HFFc6 (cell line): ENCODE measurements around the gene MACROH2A1. TPM values are rescaled to one million over a fixed set of nuclear protein-coding genes. Genes with fewer than 3 reads are reported as not detected.

Experiments used
- DNase-seq: peaks from one replicate; pipeline ENCODE4 v3.0.0-alpha.2; 2018
- H3K27ac Mint-ChIP-seq: 2 replicates; pipeline ENCODE4 v1.8.0; 2020; ENCODE audit warnings: mild to moderate bottlenecking, mixed read lengths
- H3K27me3 Mint-ChIP-seq: 2 replicates; pipeline ENCODE4 v1.8.0; 2021; ENCODE audit warnings: mild to moderate bottlenecking, moderate library complexity, mixed read lengths; ENCODE audit not compliant: insufficient read depth
- H3K36me3 Mint-ChIP-seq: 2 replicates; pipeline ENCODE4 v1.8.0; 2021; ENCODE audit warnings: low read depth, mixed read lengths
- H3K4me1 Mint-ChIP-seq: 2 replicates; pipeline ENCODE4 v1.8.0; 2020; ENCODE audit warnings: low read depth, mixed read lengths
- H3K4me3 Mint-ChIP-seq: 2 replicates; pipeline ENCODE4 v1.8.0; 2020; ENCODE audit warnings: mild to moderate bottlenecking, moderate library complexity, mixed read lengths
- H3K9me3 Mint-ChIP-seq: 2 replicates; pipeline ENCODE4 v1.8.0; 2020; ENCODE audit warnings: mild to moderate bottlenecking, mixed read lengths
- total RNA-seq, 6 experiments: library from RNA; stranded (reverse); fragmentation: NEBNext Ultra II Directional; extraction: Animal tissue kit (Norgen Biotek cat#: 25700); gene quantifications; 2 replicates in 1 of 6; 3 replicates in 5 of 6; pipeline ENCODE4 v1.2.3, GENCODE V29; 2021
- TF ChIP-seq, protein P1 (sequence below): fragments of 200-600 bp; sonication (generic); IDR thresholded peaks from 2 replicates; pipeline ENCODE4 v1.5.0; 2021; ENCODE audit warnings: antibody characterized with exemption, mild to moderate bottlenecking

Gene MACROH2A1
- total RNA-seq, 6 experiments from 2014 or later = 116 to 144 (median 127) TPM

DNA sequence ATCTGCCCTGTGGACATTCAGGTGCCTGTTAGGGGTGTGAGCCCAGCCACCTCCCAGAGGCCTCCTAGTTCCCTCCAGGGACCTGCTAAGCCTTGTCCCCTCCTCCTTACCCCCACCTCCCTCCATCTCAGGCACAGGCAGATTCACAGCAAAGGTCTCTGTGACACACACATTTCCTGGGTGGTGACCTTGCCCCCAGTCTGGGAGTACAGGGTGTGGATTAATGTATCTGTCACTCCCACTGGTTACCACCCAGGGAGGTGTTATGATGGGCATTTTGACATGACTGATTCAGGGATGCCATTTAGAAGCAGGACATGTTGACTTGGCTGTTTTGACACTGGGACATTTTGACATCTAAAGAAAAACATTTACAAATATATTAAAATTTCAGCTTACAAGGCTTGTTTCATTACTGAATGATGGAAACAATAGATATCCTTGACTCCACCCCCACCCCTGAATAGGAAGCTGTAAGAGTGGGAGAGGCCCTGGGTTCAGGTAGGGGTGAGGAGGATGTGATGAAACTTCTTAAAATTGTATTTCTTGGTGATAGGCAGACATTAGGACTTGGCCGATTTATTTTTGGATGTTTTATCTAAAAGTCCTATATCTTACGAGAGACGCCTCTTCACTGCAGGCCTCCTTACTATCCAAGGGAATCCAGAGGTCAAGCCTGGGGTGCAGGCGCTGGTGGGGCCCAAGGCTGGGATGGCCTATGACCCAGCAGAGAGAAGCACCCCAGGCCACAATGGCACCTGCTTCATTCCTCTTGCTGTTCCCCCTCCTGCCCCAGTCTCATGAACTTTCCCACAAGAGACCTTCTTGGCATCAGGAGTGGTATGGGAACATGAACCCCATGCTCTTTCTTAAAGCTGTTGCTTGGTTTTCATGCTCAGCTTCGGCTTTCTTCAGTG is 101.9 kb downstream of the MACROH2A1 start:
- no peak for DNase-seq
- Mint-ChIP-seq H3K4me1 (peaks cover 9% of the 10 kb centered on the region; the same call in 1 of the 2 replicates), H3K27me3 (no peaks in the 10 kb centered on the region), H3K27ac (no peak overlapping the region; the same call in 1 of the 2 replicates), H3K36me3 (no peaks in the 10 kb centered on the region), H3K4me3 (no peak overlapping the region), H3K9me3 (no peaks in the 10 kb centered on the region)
- TF ChIP-seq, protein P1, sequence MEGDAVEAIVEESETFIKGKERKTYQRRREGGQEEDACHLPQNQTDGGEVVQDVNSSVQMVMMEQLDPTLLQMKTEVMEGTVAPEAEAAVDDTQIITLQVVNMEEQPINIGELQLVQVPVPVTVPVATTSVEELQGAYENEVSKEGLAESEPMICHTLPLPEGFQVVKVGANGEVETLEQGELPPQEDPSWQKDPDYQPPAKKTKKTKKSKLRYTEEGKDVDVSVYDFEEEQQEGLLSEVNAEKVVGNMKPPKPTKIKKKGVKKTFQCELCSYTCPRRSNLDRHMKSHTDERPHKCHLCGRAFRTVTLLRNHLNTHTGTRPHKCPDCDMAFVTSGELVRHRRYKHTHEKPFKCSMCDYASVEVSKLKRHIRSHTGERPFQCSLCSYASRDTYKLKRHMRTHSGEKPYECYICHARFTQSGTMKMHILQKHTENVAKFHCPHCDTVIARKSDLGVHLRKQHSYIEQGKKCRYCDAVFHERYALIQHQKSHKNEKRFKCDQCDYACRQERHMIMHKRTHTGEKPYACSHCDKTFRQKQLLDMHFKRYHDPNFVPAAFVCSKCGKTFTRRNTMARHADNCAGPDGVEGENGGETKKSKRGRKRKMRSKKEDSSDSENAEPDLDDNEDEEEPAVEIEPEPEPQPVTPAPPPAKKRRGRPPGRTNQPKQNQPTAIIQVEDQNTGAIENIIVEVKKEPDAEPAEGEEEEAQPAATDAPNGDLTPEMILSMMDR = no peak

DNA sequence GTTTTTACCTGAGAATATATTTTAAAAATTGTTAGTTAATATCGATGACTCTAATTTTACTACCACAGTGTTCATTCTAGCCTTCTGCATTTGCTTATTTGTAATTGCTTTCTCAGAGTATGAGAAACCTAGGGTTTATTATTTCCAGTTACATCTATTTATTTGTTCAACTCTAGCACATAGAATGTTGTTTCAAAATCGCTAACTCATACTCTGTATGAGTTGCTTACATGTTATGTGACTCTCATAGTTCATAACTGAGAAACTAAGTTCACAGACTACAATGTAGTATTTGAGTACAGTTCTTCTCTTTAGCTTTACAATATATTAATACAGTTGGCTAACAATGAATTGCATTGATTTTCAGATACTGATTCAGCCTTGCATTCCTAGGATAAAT is 103.2 kb downstream of the MACROH2A1 start:
- TF ChIP-seq, protein P1 = no peak
- no peaks in the 10 kb centered on the region for H3K36me3 Mint-ChIP-seq
- H3K27me3 Mint-ChIP-seq = no peaks in the 10 kb centered on the region
- DNase-seq = no peak
- no peaks in the 10 kb centered on the region for H3K9me3 Mint-ChIP-seq
- H3K27ac Mint-ChIP-seq = no peak overlapping the region
- peaks cover 9% of the 10 kb centered on the region; the same call in 1 of the 2 replicates for H3K4me1 Mint-ChIP-seq
- H3K4me3 Mint-ChIP-seq = no peak overlapping the region

DNA sequence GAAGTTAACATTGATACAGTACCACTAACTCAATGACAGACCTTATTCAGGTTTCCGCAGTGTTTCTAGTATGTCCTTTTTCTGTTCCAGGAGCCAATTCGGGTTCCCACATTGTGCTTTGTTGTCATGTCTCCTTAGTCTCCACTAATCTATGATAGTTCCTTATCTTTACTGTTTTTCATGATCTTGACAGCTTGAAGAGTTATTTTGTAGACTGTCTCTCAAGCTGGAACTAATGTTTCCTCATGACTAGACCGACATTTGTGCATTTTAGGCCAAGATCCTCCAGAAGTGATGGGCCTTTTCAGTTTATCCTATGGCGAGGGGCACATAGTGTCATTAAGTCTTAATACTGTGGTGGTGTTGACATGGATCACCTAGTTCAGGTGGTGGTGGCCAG is 104.2 kb downstream of the MACROH2A1 start:
- H3K9me3 Mint-ChIP-seq = no peaks in the 10 kb centered on the region
- H3K4me3 Mint-ChIP-seq = no peak overlapping the region
- H3K27ac Mint-ChIP-seq = no peak overlapping the region
- no peaks in the 10 kb centered on the region for H3K36me3 Mint-ChIP-seq
- DNase-seq = no peak
- H3K4me1 Mint-ChIP-seq = peaks cover 9% of the 10 kb centered on the region; the same call in 1 of the 2 replicates
- TF ChIP-seq, protein P1 = no peak
- no peaks in the 10 kb centered on the region for H3K27me3 Mint-ChIP-seq

DNA sequence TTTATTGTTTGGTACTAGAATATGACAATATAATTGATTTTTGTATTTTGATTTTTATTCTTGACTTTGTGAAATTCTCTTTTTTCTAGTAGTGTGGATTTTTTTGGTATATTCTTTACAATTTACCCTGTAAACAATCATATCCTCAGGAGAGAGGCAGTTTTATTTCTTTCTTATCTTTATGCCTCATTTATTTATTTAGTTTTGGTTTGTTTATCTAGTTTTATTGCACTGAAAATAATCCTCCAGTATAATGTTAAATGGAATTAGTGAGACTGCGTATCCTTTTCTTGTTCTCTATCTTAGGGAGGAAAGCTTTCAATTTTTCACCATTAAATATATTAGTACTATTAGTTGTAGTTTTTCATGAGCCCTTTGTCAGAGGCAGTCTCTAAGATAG is 109.4 kb downstream of the MACROH2A1 start:
- no peaks in the 10 kb centered on the region for H3K36me3 Mint-ChIP-seq
- H3K4me1 Mint-ChIP-seq = peaks cover 3% of the 10 kb centered on the region; the same call in 1 of the 2 replicates
- H3K27ac Mint-ChIP-seq = no peak overlapping the region
- TF ChIP-seq, protein P1 = no peak
- peaks cover 11% of the 10 kb centered on the region for H3K9me3 Mint-ChIP-seq
- H3K27me3 Mint-ChIP-seq = no peaks in the 10 kb centered on the region
- no peak overlapping the region for H3K4me3 Mint-ChIP-seq
- no peak for DNase-seq

DNA sequence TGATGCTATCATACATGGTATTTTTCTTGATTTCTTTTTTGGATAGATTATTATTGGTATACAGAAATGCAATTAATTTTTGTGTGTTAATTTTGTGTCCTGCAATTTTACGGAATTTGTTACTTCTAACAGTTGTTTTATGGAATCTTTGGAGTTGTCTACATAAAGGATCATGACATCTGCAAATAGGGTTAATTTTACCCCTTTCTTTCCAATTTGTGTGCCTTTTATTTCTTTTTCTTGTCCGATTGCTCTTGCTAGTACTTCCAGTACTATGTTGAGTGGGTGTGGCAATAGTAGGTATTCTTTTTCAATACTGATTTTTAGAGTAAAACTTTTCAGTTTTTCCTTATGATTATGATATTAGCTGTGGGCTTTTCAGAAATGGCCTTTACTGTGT is 111.5 kb downstream of the MACROH2A1 start:
- Mint-ChIP-seq H3K27me3 (no peaks in the 10 kb centered on the region), H3K27ac (no peak overlapping the region), H3K4me1 (peaks cover 12% of the 10 kb centered on the region; the same call in 1 of the 2 replicates), H3K4me3 (no peak overlapping the region), H3K36me3 (no peaks in the 10 kb centered on the region), H3K9me3 (peaks cover 11% of the 10 kb centered on the region)
- no peak for DNase-seq
- TF ChIP-seq, protein P1 = no peak

Other genes starting within 250 kb of the MACROH2A1 start
- gene DCANP1, start 48.1 kb upstream of the MACROH2A1 start, total RNA-seq = not detected
- not detected for gene TIFAB, start 53.1 kb upstream of the MACROH2A1 start, total RNA-seq
- gene NEUROG1, start 136.7 kb upstream of the MACROH2A1 start, total RNA-seq = not detected
- under 1 TPM in 1 of 6 experiments, not detected in 5; 0.17 TPM for gene CXCL14, start 179.8 kb upstream of the MACROH2A1 start, total RNA-seq